PFSK-1 (cell line): Measurements from ENCODE around the gene LTBP1.

Experiments used
- FOXP2 ChIP-seq: optimal IDR thresholded peaks from 2 replicates; pipeline ENCODE3; 2011; ENCODE audit warnings: borderline replicate concordance, control low read depth, inconsistent platforms; ENCODE audit not compliant: insufficient read depth; ENCODE audit errors: extremely low read length, extremely low read depth
- POLR2AphosphoS5 ChIP-seq: IDR thresholded peaks from 2 replicates; pipeline ENCODE4 v1.6.1; 2012; ENCODE audit warnings: low read depth, mild to moderate bottlenecking, control low read depth, low read length, moderate library complexity
- SIN3A ChIP-seq: IDR thresholded peaks from 2 replicates; pipeline ENCODE4 v1.6.1; 2012; ENCODE audit warnings: mild to moderate bottlenecking, low read length, moderate library complexity, borderline replicate concordance; ENCODE audit not compliant: insufficient read depth
- TAF1 ChIP-seq: IDR thresholded peaks from 2 replicates; pipeline ENCODE4 v1.6.1; 2012; ENCODE audit warnings: low read length, control low read depth, borderline replicate concordance; ENCODE audit not compliant: insufficient read depth
- TF ChIP-seq, protein P1 (sequence below), 2 experiments: IDR thresholded peaks; 2 replicates each; pipeline versions ENCODE4 v1.6.1 to v1.8.0; 2011 to 2012; ENCODE audit warnings: low read depth in 2 of 2, low read length in 2 of 2, control low read depth in 1 of 2, inconsistent platforms in 1 of 2, mild to moderate bottlenecking in 1 of 2, moderate library complexity in 1 of 2; ENCODE audit not compliant: insufficient read depth in 1 of 2

LTBP1 gene

GRCh38 chr2:33377048-33377447, 430.3 kb downstream of the LTBP1 start:
- TF ChIP-seq, protein P1, sequence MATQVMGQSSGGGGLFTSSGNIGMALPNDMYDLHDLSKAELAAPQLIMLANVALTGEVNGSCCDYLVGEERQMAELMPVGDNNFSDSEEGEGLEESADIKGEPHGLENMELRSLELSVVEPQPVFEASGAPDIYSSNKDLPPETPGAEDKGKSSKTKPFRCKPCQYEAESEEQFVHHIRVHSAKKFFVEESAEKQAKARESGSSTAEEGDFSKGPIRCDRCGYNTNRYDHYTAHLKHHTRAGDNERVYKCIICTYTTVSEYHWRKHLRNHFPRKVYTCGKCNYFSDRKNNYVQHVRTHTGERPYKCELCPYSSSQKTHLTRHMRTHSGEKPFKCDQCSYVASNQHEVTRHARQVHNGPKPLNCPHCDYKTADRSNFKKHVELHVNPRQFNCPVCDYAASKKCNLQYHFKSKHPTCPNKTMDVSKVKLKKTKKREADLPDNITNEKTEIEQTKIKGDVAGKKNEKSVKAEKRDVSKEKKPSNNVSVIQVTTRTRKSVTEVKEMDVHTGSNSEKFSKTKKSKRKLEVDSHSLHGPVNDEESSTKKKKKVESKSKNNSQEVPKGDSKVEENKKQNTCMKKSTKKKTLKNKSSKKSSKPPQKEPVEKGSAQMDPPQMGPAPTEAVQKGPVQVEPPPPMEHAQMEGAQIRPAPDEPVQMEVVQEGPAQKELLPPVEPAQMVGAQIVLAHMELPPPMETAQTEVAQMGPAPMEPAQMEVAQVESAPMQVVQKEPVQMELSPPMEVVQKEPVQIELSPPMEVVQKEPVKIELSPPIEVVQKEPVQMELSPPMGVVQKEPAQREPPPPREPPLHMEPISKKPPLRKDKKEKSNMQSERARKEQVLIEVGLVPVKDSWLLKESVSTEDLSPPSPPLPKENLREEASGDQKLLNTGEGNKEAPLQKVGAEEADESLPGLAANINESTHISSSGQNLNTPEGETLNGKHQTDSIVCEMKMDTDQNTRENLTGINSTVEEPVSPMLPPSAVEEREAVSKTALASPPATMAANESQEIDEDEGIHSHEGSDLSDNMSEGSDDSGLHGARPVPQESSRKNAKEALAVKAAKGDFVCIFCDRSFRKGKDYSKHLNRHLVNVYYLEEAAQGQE (IDR thresholded peaks at IDR 0.05; ENCODE audit: insufficient read depth in 1 of 2, low read depth in 2 of 2, low read length in 2 of 2): no peak
- TF ChIP-seq SIN3A (no peak), TAF1 (no peak), FOXP2 (no peak), POLR2AphosphoS5 (no peak)

GRCh38 chr2:33378556-33379210, 431.9 kb downstream of the LTBP1 start:
- TF ChIP-seq FOXP2 (no peak), POLR2AphosphoS5 (no peak), TAF1 (no peak), SIN3A (no peak)
- TF ChIP-seq, protein P1 (IDR thresholded peaks at IDR 0.05; ENCODE audit: insufficient read depth in 1 of 2, low read depth in 2 of 2, low read length in 2 of 2): no peak

DNA sequence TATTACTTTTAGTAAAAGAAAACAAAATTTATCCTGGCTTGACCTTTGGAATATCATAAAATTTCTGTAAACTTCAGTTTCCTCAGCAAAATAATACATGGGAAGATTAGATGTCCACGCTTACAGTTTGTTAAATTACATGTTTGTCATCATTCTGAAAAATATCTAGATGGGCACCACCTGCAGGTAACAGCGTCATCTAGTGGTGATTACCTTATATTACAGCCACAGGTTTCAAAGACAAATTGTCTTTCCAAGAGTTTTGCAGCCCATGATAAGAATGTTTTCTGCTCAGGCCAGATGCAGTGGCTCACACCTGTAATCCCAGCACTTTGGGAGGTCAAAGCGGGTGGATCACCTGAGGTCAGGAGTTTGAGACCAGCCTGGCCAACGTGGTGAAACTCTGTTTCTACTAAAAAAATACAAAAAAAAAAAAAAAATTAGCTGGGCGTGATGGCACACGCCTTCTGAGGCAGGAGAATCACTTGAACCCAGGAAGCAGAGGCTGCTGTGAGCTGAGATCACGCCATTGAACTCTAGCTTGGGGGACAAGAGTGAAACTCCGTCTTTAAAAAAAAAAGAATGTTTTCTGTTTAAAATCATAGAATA, 433.4 kb downstream of the LTBP1 start:
- TF ChIP-seq TAF1: no peak
- TF ChIP-seq FOXP2: no peak
- no peak for TF ChIP-seq POLR2AphosphoS5
- no peak for TF ChIP-seq SIN3A
- TF ChIP-seq, protein P1 (IDR thresholded peaks at IDR 0.05; ENCODE audit: insufficient read depth in 1 of 2, low read depth in 2 of 2, low read length in 2 of 2): no peak

DNA sequence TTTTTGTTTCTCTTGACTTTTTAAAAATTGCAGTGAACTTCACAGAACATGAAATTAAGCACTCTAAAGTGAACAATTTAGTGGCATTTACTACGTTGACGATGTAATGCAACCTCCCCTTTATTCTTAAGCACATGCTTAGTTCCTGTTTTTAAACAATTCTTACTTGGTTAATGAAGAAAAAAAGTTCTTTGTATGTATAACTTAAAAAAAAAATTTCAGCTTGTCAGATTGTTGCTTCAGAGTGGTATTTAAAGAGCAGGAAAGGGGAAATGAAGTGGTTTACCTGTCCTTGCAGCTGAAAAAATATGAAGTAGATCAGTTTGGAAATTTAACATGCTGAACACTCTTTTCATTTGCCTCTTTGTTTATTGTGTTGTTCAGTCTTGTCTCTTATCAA, 434.0 kb downstream of the LTBP1 start:
- TF ChIP-seq POLR2AphosphoS5 (no peak), TAF1 (no peak)

DNA sequence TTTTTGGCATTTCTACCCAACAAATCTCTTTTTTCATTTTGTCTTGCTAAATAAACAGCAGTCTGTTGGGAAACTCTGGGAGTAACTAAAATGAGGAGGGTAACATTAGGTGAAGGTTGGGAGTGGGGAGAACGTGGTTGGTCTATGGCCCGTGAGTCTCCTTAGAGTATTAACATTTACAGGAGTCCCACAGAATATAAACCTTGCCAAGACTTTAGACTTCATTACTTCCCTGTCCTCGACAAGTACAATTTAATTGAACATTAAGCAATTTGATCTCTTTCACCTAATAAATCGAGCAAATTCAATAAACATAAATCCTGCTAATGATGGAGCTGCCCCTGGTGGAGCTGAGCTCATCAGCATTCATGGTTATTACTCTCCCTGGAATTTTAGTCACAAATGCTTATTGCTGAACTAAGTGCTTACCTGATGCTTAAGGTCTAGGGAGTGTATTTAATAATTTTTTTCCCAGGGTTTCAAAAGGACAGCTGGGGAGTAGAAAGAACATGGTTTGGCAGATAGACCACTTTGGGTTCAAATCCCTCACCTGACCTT, 434.6 kb downstream of the LTBP1 start:
- no peak for TF ChIP-seq POLR2AphosphoS5
- TF ChIP-seq TAF1: no peak
- no peak for TF ChIP-seq FOXP2
- TF ChIP-seq, protein P1 (IDR thresholded peaks at IDR 0.05; ENCODE audit: insufficient read depth in 1 of 2, low read depth in 2 of 2, low read length in 2 of 2): no peak
- no peak for TF ChIP-seq SIN3A
